ENCODE data around the gene RNF121.
"Not testable (repeated sequence)": the region's sequence is repeated elsewhere in the genome, so short reads cannot be mapped to it uniquely, and the experiment has no call there.

Gene RNF121

GRCh38 chr11:71928737-71929443 is at the start of gene RNF121:
Gene RNF121, plus strand, starts transcription at chr11:71929046. Its CDS starts 16 bp downstream, at chr11:71929062.
- peak within 1 kb of the TSS; percentile 97 for H3K4me3 Mint-ChIP-seq
- peak; percentile 97 for DNase-seq
- H3K27me3 Mint-ChIP-seq, result no peaks in the 10 kb centered on the region
- H3K36me3 Mint-ChIP-seq (ENCODE audit: low read depth), result peaks cover 53% of the 10 kb centered on the region
- peaks cover 54% of the 10 kb centered on the region for H3K4me1 Mint-ChIP-seq (ENCODE audit: low read depth)
- peak within 1 kb of the TSS; percentile 99 for H3K27ac Mint-ChIP-seq
- no peaks in the 10 kb centered on the region for H3K9me3 Mint-ChIP-seq

- peaks cover 20% of the 10 kb centered on the region for H3K36me3 Mint-ChIP-seq (ENCODE audit: low read depth)
- H3K4me1 Mint-ChIP-seq (ENCODE audit: low read depth); H3K27ac Mint-ChIP-seq; H3K27me3 Mint-ChIP-seq; H3K4me3 Mint-ChIP-seq; H3K9me3 Mint-ChIP-seq; DNase-seq: not testable (repeated sequence)
These were observed 43.0 kb upstream of the RNF121 start for GRCh38 chr11:71885806-71886205.

- not testable (repeated sequence) for H3K4me3 Mint-ChIP-seq, DNase-seq, H3K27ac Mint-ChIP-seq
These were observed 40.4 kb upstream of the RNF121 start for GRCh38 chr11:71888335-71889010.

GRCh38 chr11:71889181-71889872 is 39.5 kb upstream of the RNF121 start:
- peaks cover 11% of the 10 kb centered on the region for H3K36me3 Mint-ChIP-seq (ENCODE audit: low read depth)
- not testable (repeated sequence) for H3K27me3 Mint-ChIP-seq; H3K4me1 Mint-ChIP-seq (ENCODE audit: low read depth); H3K9me3 Mint-ChIP-seq; DNase-seq; H3K4me3 Mint-ChIP-seq; H3K27ac Mint-ChIP-seq

More at GRCh38 chr11:71888335-71889010, 40.4 kb upstream of the RNF121 start:
- H3K36me3 Mint-ChIP-seq (ENCODE audit: low read depth), result peaks cover 11% of the 10 kb centered on the region
- not testable (repeated sequence) for H3K4me1 Mint-ChIP-seq (ENCODE audit: low read depth); H3K9me3 Mint-ChIP-seq; H3K27me3 Mint-ChIP-seq

- Mint-ChIP-seq H3K27ac (no peak overlapping the region), H3K36me3 (ENCODE audit: low read depth) (peaks cover 39% of the 10 kb centered on the region), H3K4me3 (no peak overlapping the region), H3K4me1 (ENCODE audit: low read depth) (no peaks in the 10 kb centered on the region), H3K9me3 (peaks cover 3% of the 10 kb centered on the region), H3K27me3 (no peaks in the 10 kb centered on the region)
- DNase-seq, result no peak
These were observed 32.9 kb upstream of the RNF121 start for GRCh38 chr11:71895961-71896360.

- H3K9me3 Mint-ChIP-seq, result not testable (repeated sequence)
- H3K36me3 Mint-ChIP-seq (ENCODE audit: low read depth), result peaks cover 65% of the 10 kb centered on the region
These were observed 27.7 kb upstream of the RNF121 start for GRCh38 chr11:71901137-71901536.

GRCh38 chr11:71908218-71908617 is 20.6 kb upstream of the RNF121 start:
- H3K4me1 Mint-ChIP-seq (ENCODE audit: low read depth), result peaks cover 12% of the 10 kb centered on the region
- peaks cover 87% of the 10 kb centered on the region for H3K36me3 Mint-ChIP-seq (ENCODE audit: low read depth)
- H3K4me3 Mint-ChIP-seq, result no peak overlapping the region
- H3K27ac Mint-ChIP-seq, result no peak overlapping the region
- H3K27me3 Mint-ChIP-seq, result no peaks in the 10 kb centered on the region
- H3K9me3 Mint-ChIP-seq, result no peaks in the 10 kb centered on the region
- DNase-seq, result no peak

More at GRCh38 chr11:71901137-71901536, 27.7 kb upstream of the RNF121 start:
- not testable (repeated sequence) for H3K27me3 Mint-ChIP-seq; DNase-seq; H3K4me1 Mint-ChIP-seq (ENCODE audit: low read depth); H3K27ac Mint-ChIP-seq; H3K4me3 Mint-ChIP-seq

GRCh38 chr11:71910775-71911174 is 18.1 kb upstream of the RNF121 start:
- H3K27me3 Mint-ChIP-seq, H3K4me3 Mint-ChIP-seq, H3K27ac Mint-ChIP-seq, H3K9me3 Mint-ChIP-seq, DNase-seq: not testable (repeated sequence)
- Mint-ChIP-seq H3K4me1 (ENCODE audit: low read depth) (peaks cover 17% of the 10 kb centered on the region), H3K36me3 (ENCODE audit: low read depth) (peaks cover 91% of the 10 kb centered on the region)

GRCh38 chr11:71911321-71911985 is 17.4 kb upstream of the RNF121 start:
- Mint-ChIP-seq H3K36me3 (ENCODE audit: low read depth) (peaks cover 91% of the 10 kb centered on the region), H3K4me1 (ENCODE audit: low read depth) (peaks cover 17% of the 10 kb centered on the region), H3K27ac (peak overlapping the region; percentile 71)
- H3K27me3 Mint-ChIP-seq, H3K4me3 Mint-ChIP-seq, H3K9me3 Mint-ChIP-seq: not testable (repeated sequence)
- peak; percentile 65 for DNase-seq

- not testable (repeated sequence) for DNase-seq, H3K27me3 Mint-ChIP-seq, H3K4me3 Mint-ChIP-seq, H3K9me3 Mint-ChIP-seq
- Mint-ChIP-seq H3K36me3 (ENCODE audit: low read depth) (peaks cover 89% of the 10 kb centered on the region), H3K27ac (peak overlapping the region; percentile 71), H3K4me1 (ENCODE audit: low read depth) (peaks cover 17% of the 10 kb centered on the region)
These were observed 16.9 kb upstream of the RNF121 start for GRCh38 chr11:71911986-71912340.

- Mint-ChIP-seq H3K4me1 (ENCODE audit: low read depth) (peaks cover 17% of the 10 kb centered on the region), H3K4me3 (no peak overlapping the region), H3K27me3 (no peaks in the 10 kb centered on the region), H3K9me3 (no peaks in the 10 kb centered on the region), H3K36me3 (ENCODE audit: low read depth) (peaks cover 92% of the 10 kb centered on the region), H3K27ac (peak overlapping the region; percentile 24)
- no peak for DNase-seq
These were observed 14.9 kb upstream of the RNF121 start for GRCh38 chr11:71913756-71914526.

GRCh38 chr11:71914617-71915189 is 14.1 kb upstream of the RNF121 start:
- Mint-ChIP-seq H3K9me3 (no peaks in the 10 kb centered on the region), H3K4me3 (no peak overlapping the region), H3K27ac (peak overlapping the region; percentile 24), H3K36me3 (ENCODE audit: low read depth) (peaks cover 88% of the 10 kb centered on the region), H3K4me1 (ENCODE audit: low read depth) (peaks cover 17% of the 10 kb centered on the region), H3K27me3 (no peaks in the 10 kb centered on the region)
- DNase-seq, result no peak

- H3K4me1 Mint-ChIP-seq (ENCODE audit: low read depth), result peaks cover 5% of the 10 kb centered on the region
- no peaks in the 10 kb centered on the region for H3K27me3 Mint-ChIP-seq
- no peak for DNase-seq
- H3K27ac Mint-ChIP-seq, result no peak overlapping the region
- H3K36me3 Mint-ChIP-seq (ENCODE audit: low read depth), result peaks cover 78% of the 10 kb centered on the region
- no peaks in the 10 kb centered on the region for H3K9me3 Mint-ChIP-seq
- no peak overlapping the region for H3K4me3 Mint-ChIP-seq
These were observed 11.2 kb upstream of the RNF121 start for GRCh38 chr11:71917646-71918140.
